Amygdala (tissue), 56 donors: Measurements from ENCODE around the gene CNOT9.

Source experiments
- DNase-seq, 56 donors: peaks; one replicate each; lab custom pipeline; 2025; lab: John Stamatoyannopoulos, UW

The CNOT9 gene

GRCh38 chr2:218643751-218644310 lies 75.2 kb downstream of the CNOT9 start:
- DNase-seq: no peak

GRCh38 chr2:218644721-218645120 lies 76.1 kb downstream of the CNOT9 start:
- no peak for DNase-seq

- DNase-seq: no peak
Measured at GRCh38 chr2:218645126-218645525, 76.5 kb downstream of the CNOT9 start.
